Kidney (tissue), 14 donors: ENCODE results near the gene GPHA2. TPM values are rescaled to one million over a fixed set of nuclear protein-coding genes. Genes with fewer than 3 reads are reported as not detected.

Source experiments
- DNase-seq, 5 donors: peaks; one replicate each; pipeline ENCODE4 v3.0.0-alpha.2; 2013 to 2020
- FAIRE-seq: peaks from 2 replicates; lab custom pipeline; 2012; peaks lifted over from hg19 to GRCh38; lab: Jason Lieb, UNC
- H3K27ac ChIP-seq, 2 donors: one replicate each; pipeline ENCODE4 v1.7.0; 2013; ENCODE audit warnings: low read depth in 2 of 2, low read length in 2 of 2, inconsistent platforms in 1 of 2
- H3K27me3 ChIP-seq: one replicate; pipeline ENCODE4 v1.7.1; 2013; ENCODE audit warnings: low read length, inconsistent platforms; ENCODE audit not compliant: control insufficient read depth, insufficient read depth
- H3K36me3 ChIP-seq, 3 donors: one replicate each; pipeline versions ENCODE4 v1.7.0 to v1.7.1; 2013; ENCODE audit warnings: low read length in 3 of 3, control low read depth in 1 of 3, inconsistent platforms in 1 of 3; ENCODE audit not compliant: insufficient read depth in 3 of 3, control insufficient read depth in 2 of 3
- H3K4me1 ChIP-seq, 3 donors: one replicate each; pipeline versions ENCODE4 v1.7.0 to v1.7.1; 2013; ENCODE audit warnings: low read length in 3 of 3, inconsistent platforms in 1 of 3, low read depth in 1 of 3; ENCODE audit not compliant: control insufficient read depth in 2 of 3, insufficient read depth in 2 of 3
- H3K4me3 ChIP-seq, 3 donors: one replicate each; pipeline versions ENCODE4 v1.7.0 to v1.8.1; 2013; ENCODE audit warnings: low read length in 3 of 3, control low read depth in 1 of 3, inconsistent platforms in 1 of 3
- H3K9ac ChIP-seq, 3 donors: one replicate each; pipeline versions ENCODE4 v1.7.0 to v1.7.1; 2013; ENCODE audit warnings: low read length in 3 of 3, control low read depth in 1 of 3, inconsistent platforms in 1 of 3
- H3K9me3 ChIP-seq, 3 donors: one replicate each; pipeline versions ENCODE4 v1.7.0 to v1.7.1; 2013; ENCODE audit warnings: low read length in 3 of 3, control low read depth in 1 of 3, inconsistent platforms in 1 of 3; ENCODE audit not compliant: control insufficient read depth in 2 of 3, insufficient read depth in 1 of 3
- CTCF ChIP-seq: IDR thresholded peaks from 3 replicates; pipeline ENCODE4 v1.5.1; 2012; ENCODE audit warnings: mild to moderate bottlenecking, moderate library complexity, borderline replicate concordance; ENCODE audit not compliant: insufficient read depth; ENCODE audit errors: extremely low read depth
- intact Hi-C: fragments of 100-400 bp; cut with DNase I; formaldehyde crosslinking; loops from one replicate; pipeline ENCODE4 v1.11.1; 2022
- polyA plus RNA-seq: library from polyadenylated mRNA; stranded (reverse); fragments of 350-450 nt; fragmentation: Illumina TruSeq; extraction: RNeasy Lipid Tissue Mini Kit (QIAGEN cat#74804); gene quantifications from one replicate; pipeline ENCODE4 v1.2.3, GENCODE V29; 2014; ENCODE audit warnings: low read depth, low replicate concordance; ENCODE audit not compliant: insufficient read depth
- total RNA-seq: library from RNA; stranded (reverse); fragmentation: NEBNext Ultra II Directional; extraction: Animal tissue kit (Norgen Biotek cat#: 25700); gene quantifications from one replicate; pipeline ENCODE4 v1.2.1, GENCODE V29; 2021
- donor health status: control.
- donor health status: control.
- donor health status: control.
- donor health status: control.
- donor health status: control.
- donor health status: DM: yes; HTN: yes; CAD: no.
- donor health status: Normal renal cell carcinoma (clear cell type).

Gene GPHA2
- total and polyA plus RNA-seq, 2 donors from 2014 or later: 0.99 TPM; not detected in 1

GRCh38 chr11:64918017-64918416, 17.7 kb downstream of the GPHA2 start:
- H3K4me1 ChIP-seq: peaks cover 0 to 16% (median 4%) of the 10 kb centered on the region in 3 donors
- intact Hi-C loops: no loop called here
- no peaks in the 10 kb centered on the region for H3K9me3 ChIP-seq
- H3K4me3 ChIP-seq: peak overlapping the region; percentile 74 to 83 (median 82)
- peak overlapping the region; percentile 53 to 82 (median 78) for H3K9ac ChIP-seq
- H3K27me3 ChIP-seq: no peaks in the 10 kb centered on the region
- FAIRE-seq (no peak), DNase-seq (peak in 3 of 5 donors; percentile 36 to 66 (median 63))
- H3K27ac ChIP-seq: peak overlapping the region in 1 of 2 donors; percentile 59
- peak; percentile 12 for TF ChIP-seq CTCF
- H3K36me3 ChIP-seq: peaks cover 0 to 7% (median 3%) of the 10 kb centered on the region in 3 donors

- Histone ChIP-seq H3K27ac (peak overlapping the region; percentile 51 to 59), H3K36me3 (peaks cover 0 to 7% (median 3%) of the 10 kb centered on the region in 3 donors), H3K9ac (peak overlapping the region; percentile 3 to 82 (median 78)), H3K9me3 (no peaks in the 10 kb centered on the region), H3K27me3 (no peaks in the 10 kb centered on the region), H3K4me1 (peaks cover 0 to 16% (median 4%) of the 10 kb centered on the region in 3 donors), H3K4me3 (peak overlapping the region; percentile 74 to 83 (median 82))
- FAIRE-seq: no peak
- intact Hi-C loops: no loop called here
- no peak for TF ChIP-seq CTCF
- DNase-seq: no peak
Observed at GRCh38 chr11:64917663-64917995, 18.1 kb downstream of the GPHA2 start.

- no peak for TF ChIP-seq CTCF
- H3K9me3 ChIP-seq: no peaks in the 10 kb centered on the region
- DNase-seq: peak; percentile 99 to 100 (median 100)
- peaks cover 0 to 16% (median 4%) of the 10 kb centered on the region in 3 donors for H3K4me1 ChIP-seq
- peak within 1 kb of the TSS; percentile 96 to 100 (median 99) for H3K4me3 ChIP-seq
- peak within 1 kb of the TSS; percentile 91 to 100 (median 96) for H3K9ac ChIP-seq
- intact Hi-C loops: no loop called here
- peaks cover 0 to 7% (median 4%) of the 10 kb centered on the region in 3 donors for H3K36me3 ChIP-seq
- no peaks in the 10 kb centered on the region for H3K27me3 ChIP-seq
- H3K27ac ChIP-seq: peak within 1 kb of the TSS; percentile 67 to 75
- FAIRE-seq: peak; percentile 99
Observed at GRCh38 chr11:64916775-64917662, 18.7 kb downstream of the GPHA2 start, which contains the start of gene ATG2A. Gene ATG2A, minus strand, starts transcription at chr11:64917209. Its CDS starts 74 bp downstream, at chr11:64917135.
